GM10248 (cell line): ENCODE data around the gene CTNNBL1.

Experiments
- CTCF ChIA-PET: fragments of 300-600 bp; sonication (Branson Sonifier 250); formaldehyde crosslinking; extraction: SDS; loops from one replicate; lab custom pipeline; 2021; ENCODE audit warnings: antibody characterized with exemption; lab: Yijun Ruan, JAX
- POLR2A ChIA-PET: fragments of 350-650 bp; sonication (Branson Sonifier 250); formaldehyde crosslinking; extraction: SDS; loops from one replicate; lab custom pipeline; 2020; ENCODE audit warnings: antibody characterized with exemption; lab: Yijun Ruan, JAX
- DNase-seq: peaks from one replicate; pipeline ENCODE4 v3.0.0; 2012; ENCODE audit errors: extremely low spot score
- CTCF ChIP-seq: IDR thresholded peaks from 2 replicates; pipeline ENCODE4 v1.5.1; 2012; ENCODE audit warnings: mild to moderate bottlenecking, low read depth; ENCODE audit errors: extremely low read depth, missing control alignments, control extremely low read depth

CTNNBL1 gene

GRCh38 chr20:37905671-37906613 lies 212.1 kb downstream of the CTNNBL1 start:
- DNase-seq, result no peak
- CTCF ChIA-PET, result interaction anchor here (1.0 to 1.4 kb wide), 2 partner anchors 167 to 321 kb away, joined by 3 read pairs; no protein-coding TSS in a partner anchor
- no peak for TF ChIP-seq CTCF
- POLR2A ChIA-PET, result interaction anchor here (0.5 kb wide), 1 partner anchor 900 kb away, joined by 5 read pairs; no protein-coding TSS in a partner anchor

DNA sequence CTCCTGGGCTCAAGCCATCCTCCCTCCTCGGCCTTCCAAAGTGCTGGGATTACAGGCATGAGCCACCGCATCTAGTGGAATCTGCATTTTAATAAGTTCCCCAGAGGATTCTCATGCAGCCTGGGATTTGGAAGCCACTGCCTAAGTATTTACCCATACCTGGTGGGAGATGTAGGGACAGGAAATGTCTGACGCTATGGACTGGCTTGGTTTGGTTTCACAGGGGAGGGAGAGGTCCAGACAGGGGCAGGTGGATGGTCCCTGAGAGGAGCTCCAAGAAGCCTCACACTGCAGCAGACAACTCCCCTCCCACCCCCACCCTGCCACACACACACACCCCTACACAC lies 213.5 kb downstream of the CTNNBL1 start:
- CTCF ChIA-PET, result no interaction called here
- POLR2A ChIA-PET, result no interaction called here
- no peak for TF ChIP-seq CTCF
- no peak for DNase-seq

DNA sequence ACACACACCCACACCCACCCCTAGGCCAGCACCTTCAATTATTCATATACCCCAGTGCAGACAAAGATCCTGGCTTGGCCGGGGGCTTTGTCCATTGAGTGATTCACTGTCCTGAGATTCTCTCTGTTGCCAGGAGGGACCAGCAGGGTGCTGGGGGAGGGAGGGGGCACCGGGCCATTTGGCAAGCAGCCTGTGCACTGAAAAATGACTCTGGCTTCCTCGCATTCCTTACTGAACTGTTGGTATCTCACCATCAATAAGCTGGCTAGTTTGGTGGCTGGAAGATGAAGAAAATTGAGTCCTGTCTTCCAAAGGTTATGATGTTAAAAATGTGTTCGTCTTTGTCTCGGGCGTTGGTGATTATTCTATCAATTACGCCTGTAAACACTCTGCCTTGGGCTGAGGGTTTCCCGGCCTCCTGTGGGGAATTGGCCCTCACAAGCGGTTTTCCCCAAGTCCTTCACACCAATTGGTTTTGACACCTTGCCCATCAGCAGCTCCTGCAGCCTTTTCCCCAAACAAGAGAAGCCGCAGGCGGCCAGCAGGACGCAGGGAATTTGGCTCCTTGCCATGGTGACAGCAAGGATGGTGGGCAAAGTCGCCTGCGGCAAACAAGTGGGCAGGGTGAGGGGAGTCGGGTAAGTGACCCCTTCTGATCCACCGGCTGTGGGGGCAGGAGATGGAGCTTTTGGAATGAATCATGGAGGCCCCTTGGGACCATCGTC lies 214.0 kb downstream of the CTNNBL1 start:
- POLR2A ChIA-PET, result no interaction called here
- CTCF ChIA-PET, result no interaction called here
- no peak for DNase-seq
- no peak for TF ChIP-seq CTCF

DNA sequence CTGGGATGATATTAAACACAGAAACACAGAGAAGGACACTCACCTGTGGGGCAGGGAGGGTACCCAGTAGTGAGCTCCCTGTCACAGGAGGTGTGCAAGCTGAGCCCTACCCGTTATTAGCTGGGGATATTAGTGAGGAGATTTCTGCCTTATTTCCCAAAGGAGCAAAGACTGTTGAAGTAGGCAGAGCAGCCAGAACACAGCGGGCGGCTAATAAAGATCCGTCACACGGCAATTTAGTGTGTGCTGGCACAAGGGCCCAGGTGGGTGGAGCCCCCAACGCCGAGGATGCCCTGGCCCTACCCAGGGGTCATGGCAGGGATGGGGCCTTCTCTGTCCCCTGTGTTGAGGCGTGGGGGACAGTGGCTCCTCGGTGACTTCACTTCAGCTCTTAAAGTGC lies 217.4 kb downstream of the CTNNBL1 start:
- no peak for DNase-seq
- CTCF ChIA-PET, result interaction anchor here (1.8 kb wide), 1 partner anchor 9 kb away, joined by 7 read pairs; the partner anchor contains the start of gene VSTM2L
- POLR2A ChIA-PET, result no interaction called here
- TF ChIP-seq CTCF, result no peak

DNA sequence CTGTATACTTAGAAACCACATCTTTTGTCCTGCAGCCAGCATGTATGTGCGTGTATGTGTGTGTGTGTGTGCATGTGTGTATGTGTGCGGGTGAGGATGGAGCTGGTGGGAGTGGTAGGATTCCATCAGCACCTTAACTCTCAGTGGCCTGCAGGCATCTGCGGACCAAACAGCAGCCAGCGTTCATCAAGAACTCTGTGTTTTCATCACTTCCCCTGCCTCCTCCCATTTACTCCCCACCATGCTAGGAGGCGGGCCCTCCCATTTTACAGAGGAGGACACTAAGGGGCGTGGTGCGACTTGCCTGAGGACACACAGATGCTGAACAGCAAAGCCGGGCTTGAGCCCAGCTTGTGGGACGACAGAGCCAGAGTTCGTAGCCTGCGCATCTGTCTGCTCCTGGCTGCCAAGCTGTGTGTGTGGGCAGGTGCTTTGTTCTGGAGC lies 218.0 kb downstream of the CTNNBL1 start:
- ChIA-PET CTCF (interaction anchor here (1.8 kb wide), 1 partner anchor 9 kb away, joined by 7 read pairs; the partner anchor contains the start of gene VSTM2L), POLR2A (no interaction called here)
- DNase-seq, result peak; percentile 50
- TF ChIP-seq CTCF, result no peak

DNA sequence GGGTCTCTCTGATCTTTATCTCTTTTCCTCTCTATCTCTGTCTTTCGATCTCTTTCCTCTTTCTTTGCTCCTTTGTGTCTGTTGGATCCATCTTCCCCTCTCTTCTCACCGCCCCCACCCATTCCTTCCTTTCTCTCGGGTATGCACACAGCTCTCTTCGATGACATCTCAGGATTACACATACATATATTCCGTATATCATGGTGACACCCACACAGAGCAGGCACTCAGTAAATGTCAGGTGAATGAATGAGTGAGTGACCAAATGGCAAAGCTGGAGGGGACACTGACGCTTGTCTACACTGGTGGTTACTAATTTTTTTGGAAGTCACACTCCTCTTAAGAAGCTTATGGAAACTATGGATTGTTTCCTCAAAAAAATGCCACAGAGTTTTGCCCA lies 219.0 kb downstream of the CTNNBL1 start:
- ChIA-PET POLR2A (no interaction called here), CTCF (interaction anchor here (1.5 kb wide), 1 partner anchor 10 kb away, joined by 3 read pairs; no protein-coding TSS in a partner anchor)
- no peak for TF ChIP-seq CTCF
- no peak for DNase-seq
